WI38 (cell line): Measurements from ENCODE around the gene ENDOG.
A peak's percentile ranks its signal among the peaks of the same experiment; 100 is the strongest.
"Not testable (repeated sequence)": the region's sequence is repeated elsewhere in the genome, so short reads cannot be mapped to it uniquely, and the experiment has no call there.

Experiments used
- H3K4me3 ChIP-seq: 2 replicates; pipeline ENCODE4 v1.5.1; 2011; ENCODE audit warnings: low read depth, mild to moderate bottlenecking, control low read depth, low read length
- TF ChIP-seq, protein P1 (sequence below): IDR thresholded peaks from 2 replicates; pipeline ENCODE4 v1.5.1; 2012; ENCODE audit warnings: low read depth, mild to moderate bottlenecking, control low read depth, low read length

ENDOG gene

GRCh38 chr9:128846680-128847030, 28.4 kb downstream of the ENDOG start:
- TF ChIP-seq, protein P1, sequence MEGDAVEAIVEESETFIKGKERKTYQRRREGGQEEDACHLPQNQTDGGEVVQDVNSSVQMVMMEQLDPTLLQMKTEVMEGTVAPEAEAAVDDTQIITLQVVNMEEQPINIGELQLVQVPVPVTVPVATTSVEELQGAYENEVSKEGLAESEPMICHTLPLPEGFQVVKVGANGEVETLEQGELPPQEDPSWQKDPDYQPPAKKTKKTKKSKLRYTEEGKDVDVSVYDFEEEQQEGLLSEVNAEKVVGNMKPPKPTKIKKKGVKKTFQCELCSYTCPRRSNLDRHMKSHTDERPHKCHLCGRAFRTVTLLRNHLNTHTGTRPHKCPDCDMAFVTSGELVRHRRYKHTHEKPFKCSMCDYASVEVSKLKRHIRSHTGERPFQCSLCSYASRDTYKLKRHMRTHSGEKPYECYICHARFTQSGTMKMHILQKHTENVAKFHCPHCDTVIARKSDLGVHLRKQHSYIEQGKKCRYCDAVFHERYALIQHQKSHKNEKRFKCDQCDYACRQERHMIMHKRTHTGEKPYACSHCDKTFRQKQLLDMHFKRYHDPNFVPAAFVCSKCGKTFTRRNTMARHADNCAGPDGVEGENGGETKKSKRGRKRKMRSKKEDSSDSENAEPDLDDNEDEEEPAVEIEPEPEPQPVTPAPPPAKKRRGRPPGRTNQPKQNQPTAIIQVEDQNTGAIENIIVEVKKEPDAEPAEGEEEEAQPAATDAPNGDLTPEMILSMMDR = no peak

GRCh38 chr9:128847803-128848202, 29.5 kb downstream of the ENDOG start:
- TF ChIP-seq, protein P1 = no peak
- H3K4me3 ChIP-seq = no peak overlapping the region

More at GRCh38 chr9:128846680-128847030, 28.4 kb downstream of the ENDOG start:
- H3K4me3 ChIP-seq = no peak overlapping the region

DNA sequence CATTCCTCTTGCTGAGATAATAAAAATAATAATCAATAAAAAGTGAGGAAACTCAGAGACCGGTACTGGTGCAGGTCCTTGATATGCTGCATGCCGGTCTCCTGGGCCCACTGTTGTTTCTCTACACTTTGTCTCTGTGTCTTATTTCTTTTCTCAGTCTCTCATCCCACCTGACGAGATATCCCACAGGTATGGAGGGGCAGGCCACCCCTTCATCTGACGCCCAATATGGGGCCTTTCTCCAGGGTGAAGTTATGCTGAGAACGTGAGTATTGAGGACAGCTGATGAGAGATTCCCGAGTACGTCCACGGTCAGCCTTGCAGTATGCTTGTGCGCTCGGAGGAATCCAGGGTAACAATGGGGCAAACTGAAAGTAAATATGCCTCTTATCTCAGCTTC, 32.7 kb downstream of the ENDOG start:
- not testable (repeated sequence) for H3K4me3 ChIP-seq

DNA sequence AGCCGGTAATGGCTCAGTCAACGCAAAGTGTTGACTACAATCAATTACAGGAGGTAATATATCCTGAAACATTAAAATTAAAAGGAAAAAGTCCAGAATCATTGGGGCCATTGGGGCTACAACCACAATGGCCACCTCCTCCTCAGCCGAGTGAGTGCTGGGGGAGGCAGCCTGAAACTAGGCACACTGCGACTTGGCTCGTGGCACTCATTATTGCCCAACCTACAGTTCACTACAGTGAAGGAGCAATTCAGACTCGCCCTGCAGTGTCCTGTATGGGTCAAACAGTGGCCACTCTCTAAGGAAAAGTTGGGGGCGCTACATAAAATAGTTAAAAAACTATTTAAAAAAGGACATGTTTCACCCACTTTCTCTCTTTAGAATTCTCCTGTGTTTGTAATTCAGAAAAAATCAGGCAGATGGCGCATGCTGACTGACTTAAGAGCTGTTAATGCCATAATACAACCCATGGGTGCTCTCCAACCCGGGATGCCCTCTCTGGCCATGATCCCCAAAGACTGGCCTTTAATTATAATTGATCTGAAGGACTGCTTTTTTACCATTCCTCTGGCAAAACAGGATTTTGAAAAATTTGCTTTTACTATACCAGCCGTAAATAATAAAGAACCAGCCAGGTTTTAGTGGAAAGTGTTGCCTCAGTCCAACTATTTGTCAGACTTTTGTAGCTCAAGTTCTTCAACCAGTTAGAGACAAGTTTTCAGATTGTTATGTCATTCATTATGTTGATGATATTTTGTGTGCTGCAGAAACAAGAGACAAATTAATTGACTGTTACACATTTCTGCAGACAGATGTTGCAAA, 33.7 kb downstream of the ENDOG start:
- H3K4me3 ChIP-seq = not testable (repeated sequence)
- TF ChIP-seq, protein P1 = peak; percentile 21; the same call in 1 of the 2 replicates

- H3K4me3 ChIP-seq = not testable (repeated sequence)
Observed at GRCh38 chr9:128852646-128853045, 34.3 kb downstream of the ENDOG start.

DNA sequence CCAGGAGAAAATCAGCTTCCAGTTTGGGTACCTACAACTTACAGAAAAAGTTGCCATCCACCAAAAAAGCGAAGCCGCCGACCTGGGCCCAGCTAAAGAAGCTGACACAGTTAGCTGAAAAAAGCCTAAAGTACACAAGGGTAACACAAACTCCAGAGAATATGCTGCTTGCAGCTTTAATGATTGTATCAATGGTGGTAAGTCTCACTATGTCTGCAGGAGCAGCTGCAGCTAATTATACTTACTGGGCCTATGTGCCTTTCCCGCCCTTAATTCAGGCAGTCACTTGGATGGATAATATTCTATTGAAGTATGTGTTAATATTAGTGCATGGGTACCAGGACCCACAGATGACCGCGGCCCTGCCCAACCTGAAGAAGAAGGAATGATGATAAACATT, 36.2 kb downstream of the ENDOG start:
- H3K4me3 ChIP-seq = not testable (repeated sequence)

DNA sequence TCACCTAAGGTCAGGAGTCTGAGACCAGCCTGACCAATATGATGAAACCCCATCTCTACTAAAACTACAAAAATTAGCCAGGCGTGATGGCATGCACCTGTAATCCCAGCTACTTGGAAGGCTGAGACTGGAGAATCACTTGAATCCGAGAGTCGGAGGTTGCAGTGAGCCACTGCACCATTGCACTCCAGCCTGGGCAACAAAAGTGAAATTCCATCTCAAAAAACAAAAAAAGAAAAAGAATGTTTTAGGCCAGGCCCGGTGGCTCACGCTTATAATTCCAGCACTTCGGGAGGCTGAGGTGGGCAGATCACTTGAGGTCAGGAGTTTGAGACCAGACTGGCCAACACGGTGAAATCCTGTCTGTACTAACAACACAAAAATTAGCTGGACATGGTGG, 40.2 kb downstream of the ENDOG start:
- not testable (repeated sequence) for H3K4me3 ChIP-seq

DNA sequence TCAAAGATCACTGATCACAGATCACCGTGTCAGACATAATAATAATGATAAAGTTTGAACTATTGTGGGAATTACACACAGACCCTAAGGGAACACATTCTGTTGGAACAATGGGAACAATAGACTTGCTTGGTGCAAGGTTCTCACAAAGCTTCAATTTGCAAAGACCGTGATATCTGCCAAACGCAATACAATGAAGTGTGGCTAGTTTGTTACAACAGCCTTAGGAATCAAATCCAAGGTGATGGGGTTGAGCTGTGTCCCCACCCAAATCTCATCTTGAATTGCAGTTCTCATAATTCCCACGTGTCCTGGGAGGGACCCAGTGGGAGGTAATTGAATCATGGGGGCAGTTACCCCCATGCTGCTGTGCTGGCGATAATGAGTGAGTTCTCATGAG, 42.6 kb downstream of the ENDOG start:
- TF ChIP-seq, protein P1 = no peak
- no peak overlapping the region for H3K4me3 ChIP-seq

- TF ChIP-seq, protein P1 = no peak
Observed at GRCh38 chr9:128861501-128861900, 43.2 kb downstream of the ENDOG start.

DNA sequence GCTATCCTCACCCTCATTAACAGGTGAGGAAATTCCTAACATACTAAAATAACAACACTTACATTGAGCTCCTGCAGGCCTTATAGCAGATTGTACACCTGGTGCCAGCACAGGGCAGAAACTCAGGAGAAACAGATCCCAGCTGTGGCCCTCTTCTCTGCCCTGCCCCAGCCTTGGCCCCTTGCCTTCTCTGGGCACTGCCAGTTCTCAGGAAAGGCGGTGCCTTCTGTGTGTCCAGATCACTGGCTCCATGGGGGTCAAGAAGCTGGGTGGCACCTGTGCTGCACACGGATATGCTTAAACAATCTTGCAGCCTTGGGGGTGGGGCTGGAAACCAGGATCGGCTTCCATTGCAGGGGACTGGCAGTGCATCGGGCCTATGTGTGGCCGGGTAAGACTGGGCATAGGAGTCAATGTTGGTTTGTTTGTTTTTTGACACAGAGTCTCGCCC, 44.1 kb downstream of the ENDOG start:
- TF ChIP-seq, protein P1 = no peak
- H3K4me3 ChIP-seq = no peak overlapping the region

More at GRCh38 chr9:128861501-128861900, 43.2 kb downstream of the ENDOG start:
- no peak overlapping the region for H3K4me3 ChIP-seq
